Effector CD4-positive, alpha-beta T cell (primary cell): Measurements from ENCODE around the gene ARHGAP6.
A peak's percentile ranks its signal among the peaks of the same experiment; 100 is the strongest.
"Not testable (repeated sequence)": the region's sequence is repeated elsewhere in the genome, so short reads cannot be mapped to it uniquely, and the experiment has no call there.

Experiments
- DNase-seq: peaks from one replicate; pipeline ENCODE4 v3.0.0-alpha.2; 2020

ARHGAP6 gene

DNA sequence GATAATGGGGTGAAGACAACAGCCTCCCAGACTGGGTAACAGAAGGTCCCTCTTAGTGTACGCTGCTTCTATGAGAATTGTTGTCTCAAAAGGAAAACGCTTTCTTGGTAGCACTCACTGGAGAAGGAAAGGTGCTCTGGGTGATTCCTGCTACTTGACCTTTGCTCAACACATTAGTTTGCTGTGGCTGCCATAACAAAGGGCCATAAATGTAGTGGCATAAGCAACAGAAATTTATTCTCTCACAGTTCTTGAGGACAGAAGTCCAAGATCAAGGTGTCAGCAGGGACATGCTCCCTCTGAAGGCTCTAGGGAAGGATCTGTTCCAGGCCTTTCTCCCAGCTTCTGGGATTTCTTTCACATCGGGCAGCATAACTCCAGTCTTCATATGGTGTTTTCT, 535.6 kb downstream of the ARHGAP6 start:
- no peak for DNase-seq

DNA sequence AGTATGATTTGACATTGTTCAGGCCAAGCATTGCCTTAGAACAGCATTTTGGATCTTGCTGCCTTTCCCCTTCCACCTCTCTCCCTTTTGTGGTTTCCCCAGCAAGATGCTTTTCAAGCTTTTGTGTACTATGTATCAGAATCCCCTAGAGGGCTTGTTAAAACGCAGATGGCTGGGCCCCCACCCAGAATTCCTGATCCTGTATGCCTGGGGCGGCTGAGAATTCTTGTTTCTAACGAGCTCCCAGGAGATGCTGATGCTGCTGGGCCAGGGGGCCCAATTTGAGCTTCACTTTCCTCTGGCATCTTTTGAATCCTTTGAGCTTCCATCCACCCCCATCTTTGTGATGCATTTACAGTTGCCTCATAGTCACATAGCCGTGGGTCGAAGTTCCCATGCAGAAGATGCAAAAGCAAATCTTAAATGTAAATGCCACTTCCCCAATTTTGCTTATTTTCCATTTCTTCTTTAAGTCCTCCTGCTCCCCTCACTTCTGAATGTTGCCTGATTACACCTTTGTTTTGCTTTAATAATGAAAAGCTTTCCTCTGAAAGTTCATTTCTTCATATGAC, 536.1 kb downstream of the ARHGAP6 start:
- no peak for DNase-seq

DNA sequence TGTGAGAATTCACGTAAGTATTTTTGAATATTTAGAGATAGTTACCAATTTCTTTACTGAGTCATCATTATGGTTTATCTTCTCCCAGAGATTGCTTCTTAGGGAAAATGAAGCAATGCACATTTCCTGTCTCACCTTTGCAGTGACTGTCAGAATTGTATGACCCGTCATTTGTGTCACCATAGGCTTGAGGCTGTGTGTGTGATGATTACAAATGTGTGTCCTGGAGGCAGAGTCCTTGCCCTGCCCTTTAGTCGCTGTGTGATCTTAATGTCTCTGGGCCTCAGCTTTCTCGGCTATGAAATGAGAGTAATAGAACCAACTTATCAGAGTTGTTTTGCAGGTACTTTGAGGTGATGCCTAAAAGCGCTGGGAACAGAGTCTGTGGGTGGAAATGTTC, 540.7 kb downstream of the ARHGAP6 start:
- DNase-seq: no peak

DNA sequence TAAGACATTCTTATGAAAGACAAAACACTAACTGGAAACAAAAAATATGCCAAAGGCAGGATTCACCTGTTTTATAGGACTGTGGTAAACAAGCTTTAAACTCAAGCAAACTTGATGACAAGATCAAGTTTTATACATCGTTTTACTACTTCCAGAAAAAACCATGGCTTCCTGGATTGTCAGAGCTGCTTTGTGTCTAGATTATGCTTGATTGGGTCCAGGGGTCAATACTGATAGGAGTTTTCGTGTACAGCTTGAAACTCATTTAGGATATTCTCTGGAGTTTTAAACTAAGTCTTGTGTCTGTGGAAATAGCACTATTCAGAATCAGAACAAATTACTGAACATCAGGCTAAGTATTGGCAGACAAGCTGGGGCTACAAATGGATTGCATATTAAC, 541.6 kb downstream of the ARHGAP6 start:
- no peak for DNase-seq

DNA sequence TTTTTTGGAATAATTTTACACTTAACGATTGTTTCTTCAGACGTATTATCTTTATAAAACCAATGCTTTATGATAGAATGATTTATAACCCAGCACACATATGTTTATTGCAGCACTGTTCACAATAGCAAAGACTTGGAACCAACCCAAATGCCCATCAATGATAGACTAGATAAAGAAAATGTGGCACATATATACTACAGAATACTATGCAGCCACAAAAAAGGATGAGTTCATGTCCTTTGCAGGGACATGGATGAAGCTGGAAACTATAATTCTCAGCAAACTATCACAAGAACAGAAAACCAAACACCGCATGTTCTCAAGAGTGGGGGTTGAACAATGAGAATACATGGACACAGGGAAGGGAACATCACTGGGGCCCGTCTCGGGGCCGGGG, 542.6 kb downstream of the ARHGAP6 start:
- not testable (repeated sequence) for DNase-seq

DNA sequence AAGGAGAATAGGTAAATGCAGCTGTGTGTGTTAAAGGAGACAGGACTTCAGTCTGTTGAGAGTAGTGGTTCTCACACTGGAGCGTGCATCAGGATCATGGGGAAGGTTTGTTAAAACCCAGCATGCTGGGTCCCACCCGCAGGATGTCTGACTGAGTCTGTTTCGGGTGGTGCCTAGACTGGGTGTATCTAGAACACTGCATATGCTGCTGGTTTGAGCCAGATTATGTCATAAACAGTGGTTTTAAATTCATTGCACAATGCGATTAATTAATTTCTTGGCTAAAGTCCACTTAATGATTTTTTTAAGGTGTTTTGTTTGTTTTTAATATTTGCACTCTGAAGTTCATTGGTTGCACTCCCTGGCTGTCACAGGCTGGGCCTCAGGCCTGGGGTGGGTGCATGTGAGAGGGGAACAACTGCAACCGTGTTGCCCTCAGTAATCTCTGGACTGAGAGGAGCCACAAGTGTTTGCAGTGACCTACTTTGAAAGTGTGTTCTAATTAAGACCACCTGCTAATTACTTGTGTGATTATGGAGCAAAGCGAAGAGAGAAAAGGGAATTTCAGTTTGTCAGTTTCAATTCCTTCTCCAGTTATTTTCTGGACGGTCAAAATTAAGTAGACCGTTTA, 546.3 kb downstream of the ARHGAP6 start:
- no peak for DNase-seq

DNA sequence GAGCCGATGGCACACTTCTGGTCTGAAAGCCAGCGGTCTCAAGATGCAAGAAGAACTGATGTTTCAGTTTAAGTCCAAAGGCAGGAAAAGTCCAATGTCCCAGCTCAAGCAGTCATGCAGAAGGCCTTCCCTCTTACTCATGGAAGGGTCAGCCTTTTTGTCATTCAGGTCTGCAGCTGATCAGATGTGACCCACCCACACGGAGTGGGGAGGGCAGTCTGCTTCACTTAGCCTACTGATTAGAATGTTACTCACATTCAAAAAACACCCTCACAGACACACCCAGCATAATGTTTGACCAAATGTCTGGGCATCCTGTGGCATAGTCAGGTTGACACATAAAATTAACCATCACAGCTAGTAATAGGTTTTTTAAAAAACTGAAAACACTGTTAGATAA, 548.0 kb downstream of the ARHGAP6 start:
- no peak for DNase-seq

DNA sequence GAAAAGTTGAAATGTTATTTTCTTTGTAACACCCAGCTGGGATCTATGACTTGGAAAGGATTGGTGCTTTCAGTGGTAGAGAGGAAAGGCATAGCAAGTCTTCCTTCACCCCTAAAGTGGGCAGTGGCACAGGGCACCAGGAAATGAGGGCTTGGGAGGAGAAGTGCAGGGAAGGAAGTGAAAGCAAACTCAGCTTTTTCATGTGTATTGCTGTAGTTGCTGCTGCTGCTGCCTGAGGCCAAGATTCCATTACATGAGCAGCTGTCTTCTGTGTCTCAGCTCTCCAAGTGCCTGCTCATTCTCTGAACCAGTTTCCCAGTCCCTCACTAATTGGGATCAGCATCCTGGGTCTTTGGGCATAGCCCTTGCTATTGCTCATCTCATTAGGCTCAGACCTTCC, 552.0 kb downstream of the ARHGAP6 start:
- DNase-seq: no peak

DNA sequence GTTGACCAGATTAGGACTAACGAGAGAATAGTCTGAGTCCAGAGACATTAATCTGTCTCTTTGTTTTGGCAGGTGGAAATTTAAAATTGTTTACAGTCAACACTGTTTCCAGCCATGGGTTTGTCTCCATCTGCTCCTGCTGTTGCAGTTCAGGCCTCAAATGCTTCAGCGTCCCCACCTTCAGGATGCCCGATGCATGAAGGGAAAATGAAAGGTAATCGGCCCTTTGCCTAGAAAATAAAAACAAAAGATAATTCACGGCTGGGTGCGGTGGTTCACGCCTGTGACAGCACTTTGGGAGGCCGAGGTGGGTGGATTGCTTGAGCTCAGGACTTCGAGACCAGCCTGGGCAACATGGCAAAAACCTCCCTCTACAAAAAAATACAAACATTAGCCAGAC, 553.8 kb downstream of the ARHGAP6 start:
- DNase-seq: no peak

DNA sequence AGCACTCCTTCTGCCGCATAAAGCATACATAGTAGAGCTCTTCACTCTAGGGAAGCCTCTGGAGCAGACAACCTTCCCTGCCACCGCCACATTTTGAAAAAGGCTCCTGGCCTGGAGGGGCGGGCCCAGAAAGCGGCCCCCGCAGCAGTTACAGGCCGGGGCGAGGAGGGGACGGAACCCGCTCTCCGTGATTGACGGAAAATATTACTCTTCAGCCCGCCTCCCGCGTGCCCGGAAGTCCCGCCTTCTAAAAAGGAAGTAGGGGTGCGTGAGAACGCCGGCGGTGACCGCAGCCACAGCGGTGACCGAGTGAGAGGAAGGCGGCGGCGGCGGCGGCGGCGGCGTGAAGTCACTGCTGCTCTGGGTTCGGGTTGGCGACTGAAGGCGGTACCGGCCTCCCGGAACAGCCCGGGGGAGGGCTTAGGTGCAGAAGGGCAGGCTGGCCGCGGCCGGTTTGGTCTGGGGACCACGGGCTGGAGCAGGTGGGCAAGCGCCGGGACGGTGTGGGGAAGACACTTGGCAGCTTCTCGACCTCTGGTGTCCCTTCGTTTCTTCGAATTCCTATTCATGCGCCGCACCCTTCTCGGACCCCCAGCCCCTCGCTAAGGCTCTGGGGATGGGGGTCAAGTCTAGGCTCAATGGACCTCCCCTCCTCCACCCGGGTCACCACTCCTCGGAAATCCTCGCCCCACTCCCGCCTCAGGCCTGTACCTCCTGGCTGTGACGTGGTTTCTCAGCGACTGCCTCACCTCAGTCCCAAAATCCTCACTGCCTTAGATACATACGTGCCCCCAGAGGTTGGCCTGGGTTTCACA, 554.5 kb downstream of the ARHGAP6 start, which contains the start of gene HCCS:
TSS of gene HCCS (plus strand) at position 296 of the 815 bp plus-strand sequence. CDS start 729 bp downstream, outside the sequence.
- peak; percentile 73 for DNase-seq

DNA sequence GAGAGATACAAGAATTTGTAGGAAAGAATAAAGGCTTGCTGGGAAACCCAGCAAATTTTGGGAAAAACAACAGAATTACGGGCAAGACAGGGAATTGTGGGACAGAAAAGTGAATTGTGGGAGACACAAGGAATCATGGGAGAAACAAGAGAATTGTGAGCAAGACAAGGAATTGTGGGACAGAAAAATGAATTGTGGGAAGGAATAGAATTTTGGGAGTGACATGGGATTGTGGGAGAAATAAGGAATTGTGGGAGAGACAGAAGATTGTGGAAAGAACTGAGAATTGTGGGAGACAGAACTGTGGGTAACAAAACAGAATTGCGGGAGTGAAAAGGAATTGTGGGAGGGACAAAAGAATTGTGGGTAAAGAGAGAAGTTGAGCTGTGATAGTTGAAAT, 555.8 kb downstream of the ARHGAP6 start:
- DNase-seq: no peak

DNA sequence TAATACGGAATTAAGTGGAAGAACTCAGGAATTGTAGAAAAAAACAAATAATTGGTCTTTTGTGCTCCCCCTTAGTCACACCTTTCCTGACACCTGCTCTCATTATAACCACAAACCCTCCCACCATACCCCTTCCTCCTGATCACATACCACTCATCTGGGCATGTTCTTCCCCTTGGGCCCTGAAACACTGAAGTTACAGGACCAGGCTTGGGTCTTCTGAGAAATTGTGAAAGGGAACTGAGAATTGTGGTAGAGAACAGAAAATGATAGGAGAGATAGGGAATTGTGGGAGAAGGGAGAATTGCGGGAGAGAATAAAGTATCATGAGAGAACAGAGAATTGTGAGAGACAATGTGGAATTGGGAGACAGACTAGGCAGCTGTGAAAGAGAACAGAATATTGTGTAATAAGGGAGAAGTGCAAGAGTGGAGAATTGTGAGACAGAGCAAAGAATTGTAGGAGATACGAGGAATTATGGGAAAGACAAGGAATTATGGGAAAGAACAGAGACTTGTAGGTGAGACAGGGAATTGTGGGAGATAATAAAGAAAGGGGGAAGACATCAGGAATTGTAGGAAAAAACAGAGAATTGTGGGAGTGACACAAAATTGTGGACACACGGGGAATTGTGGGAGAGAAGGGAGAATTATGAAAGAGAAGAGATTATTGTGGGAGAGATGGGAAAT, 557.3 kb downstream of the ARHGAP6 start:
- no peak for DNase-seq

DNA sequence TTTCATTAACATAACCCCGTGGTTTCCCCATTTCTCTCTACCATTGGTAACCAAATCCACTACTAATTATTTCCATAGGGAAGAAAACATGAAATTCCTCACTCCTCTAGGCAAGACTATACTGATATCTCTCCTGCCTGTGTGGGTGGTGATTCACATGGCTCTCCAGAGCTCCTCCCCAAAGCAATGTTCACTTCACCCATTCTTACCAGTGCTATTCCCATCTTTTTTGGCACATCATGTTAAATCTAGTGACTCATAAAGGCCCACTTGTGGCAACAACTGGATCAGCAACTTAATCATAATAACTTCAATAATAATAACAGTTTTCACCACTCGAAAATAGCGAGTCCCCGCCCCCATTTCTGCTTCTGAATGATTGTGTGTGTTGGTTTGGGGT, 560.6 kb downstream of the ARHGAP6 start:
- no peak for DNase-seq

DNA sequence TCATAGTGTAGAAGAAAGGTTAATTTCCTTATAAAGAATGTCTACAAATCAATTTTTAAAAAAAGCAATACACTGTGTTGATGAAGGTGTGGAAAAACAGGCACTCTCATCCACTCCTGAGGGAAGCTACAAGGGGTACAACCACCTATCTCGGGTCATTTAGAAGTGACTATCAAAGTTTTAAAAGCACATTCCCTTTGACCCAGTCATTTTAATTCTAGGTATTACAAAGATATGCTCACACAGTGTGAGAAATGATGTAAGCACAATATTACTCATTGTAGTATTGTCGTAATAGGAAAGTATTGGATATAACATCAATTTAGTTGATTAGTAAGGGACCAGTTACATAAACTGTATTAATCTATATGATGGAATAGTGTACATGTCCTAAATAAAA, 562.0 kb downstream of the ARHGAP6 start:
- no peak for DNase-seq

DNA sequence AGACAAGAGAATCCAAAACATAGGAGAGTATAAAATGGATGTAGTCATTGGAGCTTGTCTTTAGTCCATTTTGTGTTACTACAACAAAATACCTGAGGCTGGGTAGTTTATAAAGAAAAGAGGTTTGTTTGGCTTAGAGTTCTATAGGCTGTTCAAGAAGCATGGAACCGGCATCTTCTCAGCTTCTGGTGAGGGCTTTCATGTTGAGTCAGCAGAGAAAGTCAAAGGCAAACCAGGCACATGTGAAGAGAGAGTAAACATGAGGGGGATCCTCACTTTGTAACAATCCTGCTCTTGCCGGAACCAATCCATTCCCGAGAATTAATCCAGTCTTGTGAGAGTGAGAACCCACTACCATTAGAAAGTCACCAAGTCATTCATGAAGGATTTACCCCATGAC, 562.7 kb downstream of the ARHGAP6 start:
- DNase-seq: no peak

DNA sequence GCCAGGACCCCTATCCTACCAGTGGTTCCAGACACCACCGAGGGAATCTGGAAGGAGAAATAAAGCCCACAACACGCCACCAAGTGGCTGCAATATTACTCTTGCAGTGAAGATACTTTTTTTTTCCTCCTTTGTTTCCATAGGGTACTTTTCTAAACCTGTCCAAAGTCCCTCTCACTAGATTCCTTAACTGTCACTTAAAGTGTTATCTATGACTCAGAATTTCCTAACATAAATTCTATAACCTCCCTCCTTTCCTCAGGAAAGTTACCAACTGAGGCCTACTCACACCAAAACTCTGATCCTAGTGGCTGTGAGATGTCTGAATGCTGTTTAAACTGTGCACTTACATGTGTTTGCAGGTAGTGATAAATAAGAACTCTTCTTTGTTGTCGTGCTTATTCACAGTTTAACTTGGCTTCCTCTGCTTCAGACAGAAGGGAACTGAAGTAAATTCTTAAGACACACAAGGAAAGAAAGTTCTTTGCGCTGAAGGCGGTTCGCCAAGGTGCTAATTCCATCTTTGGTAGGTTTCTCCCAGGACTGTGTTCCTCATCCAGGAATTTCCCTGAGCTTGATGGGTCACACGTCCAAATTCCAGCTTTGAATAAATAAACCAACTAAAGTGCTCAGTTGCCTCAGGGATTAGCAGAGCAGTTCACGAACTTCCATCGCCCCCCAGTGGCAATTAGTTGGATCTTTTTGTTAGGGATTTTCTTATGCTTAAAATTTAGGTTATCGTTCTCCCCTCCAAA, 565.3 kb downstream of the ARHGAP6 start:
- DNase-seq: no peak

DNA sequence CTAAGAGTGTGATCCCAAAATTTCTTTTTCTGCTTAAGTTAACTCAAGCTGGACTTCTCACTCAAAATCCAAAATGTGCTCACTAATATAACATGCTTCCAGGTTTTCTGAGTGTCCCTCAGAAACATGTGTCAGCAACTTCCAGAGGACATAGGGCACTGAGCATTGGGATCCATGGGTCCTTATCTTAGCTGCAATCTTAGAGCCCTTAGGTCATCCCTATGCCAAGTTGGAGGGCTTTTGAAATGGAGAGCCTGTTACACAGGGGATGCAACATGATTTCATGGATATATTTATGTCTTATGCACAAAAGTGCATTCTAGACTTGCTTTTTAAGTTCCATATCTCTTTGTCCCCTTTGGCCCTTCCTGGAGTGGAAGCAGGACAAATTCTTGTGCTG, 566.3 kb downstream of the ARHGAP6 start:
- DNase-seq: no peak

DNA sequence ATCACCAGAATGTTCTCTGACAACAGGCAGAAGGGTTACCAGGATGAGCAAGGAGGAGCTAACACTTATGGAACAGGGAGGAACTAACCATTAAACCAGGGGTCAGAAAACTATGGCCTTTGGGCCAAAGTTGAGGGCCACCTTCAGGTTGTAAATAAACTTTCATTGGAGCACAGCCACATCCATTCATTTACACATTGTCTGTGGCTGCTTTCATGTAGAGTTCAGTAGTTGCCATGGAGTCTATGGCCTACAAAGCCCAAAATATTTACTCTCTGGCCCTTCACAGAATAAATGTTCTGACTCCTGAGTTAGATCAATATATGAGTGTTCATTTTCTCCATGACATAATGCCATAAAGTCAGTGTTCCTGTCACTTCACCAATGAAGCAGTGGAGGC, 567.8 kb downstream of the ARHGAP6 start:
- no peak for DNase-seq

DNA sequence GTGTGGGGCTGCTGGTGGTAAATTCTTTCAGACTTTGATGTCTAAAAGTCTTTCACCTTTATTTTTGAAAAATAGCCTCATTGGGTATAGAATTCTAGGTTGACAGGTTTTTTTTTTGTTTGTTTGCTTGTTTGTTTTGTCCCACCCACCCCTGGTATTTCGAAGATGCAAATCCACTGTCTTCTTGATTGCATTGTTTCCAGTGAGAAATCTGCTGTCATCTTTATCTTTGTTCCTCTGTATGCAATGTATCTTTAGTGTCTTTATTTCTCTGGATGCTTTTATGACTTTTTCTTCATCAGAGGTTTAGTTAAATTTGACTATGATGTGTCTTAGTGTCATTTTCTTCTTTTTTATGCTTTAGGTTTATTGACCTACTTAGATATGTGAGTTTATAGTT, 575.9 kb downstream of the ARHGAP6 start:
- DNase-seq: no peak
